Measurements from ENCODE around the gene KDELR1. TPM values are rescaled to one million over a fixed set of nuclear protein-coding genes. Genes with fewer than 3 reads are reported as not detected.

The KDELR1 gene
- total and polyA plus RNA-seq, 7 donors, result 37.0 to 71.0 (median 56.5) TPM

DNA sequence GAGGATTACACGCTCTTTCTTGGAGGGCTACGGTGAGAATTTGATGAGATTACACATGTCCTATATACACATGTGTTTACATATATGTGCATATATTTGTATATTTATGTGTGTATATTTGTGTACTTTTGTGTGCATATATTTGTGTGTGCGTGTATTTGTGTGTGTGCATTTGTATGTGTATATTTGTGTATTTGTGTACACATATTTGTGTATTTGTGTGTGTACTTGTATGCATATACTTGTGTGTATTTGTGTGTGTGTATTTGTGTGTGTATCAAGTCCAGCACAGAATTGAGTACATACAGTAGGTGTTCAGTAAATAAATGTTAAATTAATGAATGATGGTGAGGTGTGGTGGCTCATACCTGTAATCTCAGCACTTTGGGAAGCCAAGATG lies 29.4 kb downstream of the KDELR1 start:
- H3K4me3 ChIP-seq, result no peak overlapping the region

GRCh38 chr19:48359123-48359522 lies 32.2 kb downstream of the KDELR1 start:
- Histone ChIP-seq H3K27me3 (ENCODE audit: insufficient read depth in 3 of 3, low read length in 2 of 3) (no peaks in the 10 kb centered on the region), H3K4me3 (no peak overlapping the region), H3K36me3 (ENCODE audit: insufficient read depth in 1 of 2, low read depth in 1 of 2) (peaks cover 0 to 20% of the 10 kb centered on the region in 2 donors), H3K9me3 (no peaks in the 10 kb centered on the region), H3K4me1 (no peaks in the 10 kb centered on the region), H3K27ac (no peak overlapping the region)
- ATAC-seq, result no peak
- TF ChIP-seq, protein P1, sequence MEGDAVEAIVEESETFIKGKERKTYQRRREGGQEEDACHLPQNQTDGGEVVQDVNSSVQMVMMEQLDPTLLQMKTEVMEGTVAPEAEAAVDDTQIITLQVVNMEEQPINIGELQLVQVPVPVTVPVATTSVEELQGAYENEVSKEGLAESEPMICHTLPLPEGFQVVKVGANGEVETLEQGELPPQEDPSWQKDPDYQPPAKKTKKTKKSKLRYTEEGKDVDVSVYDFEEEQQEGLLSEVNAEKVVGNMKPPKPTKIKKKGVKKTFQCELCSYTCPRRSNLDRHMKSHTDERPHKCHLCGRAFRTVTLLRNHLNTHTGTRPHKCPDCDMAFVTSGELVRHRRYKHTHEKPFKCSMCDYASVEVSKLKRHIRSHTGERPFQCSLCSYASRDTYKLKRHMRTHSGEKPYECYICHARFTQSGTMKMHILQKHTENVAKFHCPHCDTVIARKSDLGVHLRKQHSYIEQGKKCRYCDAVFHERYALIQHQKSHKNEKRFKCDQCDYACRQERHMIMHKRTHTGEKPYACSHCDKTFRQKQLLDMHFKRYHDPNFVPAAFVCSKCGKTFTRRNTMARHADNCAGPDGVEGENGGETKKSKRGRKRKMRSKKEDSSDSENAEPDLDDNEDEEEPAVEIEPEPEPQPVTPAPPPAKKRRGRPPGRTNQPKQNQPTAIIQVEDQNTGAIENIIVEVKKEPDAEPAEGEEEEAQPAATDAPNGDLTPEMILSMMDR (IDR thresholded peaks at IDR 0.05), result no peak
- no peak for DNase-seq
- intact Hi-C loops (cut with DNase I), result no loop called here
- 91 to 93% (median 92%) methylated on average over 5 of the region's 5 CpGs for WGBS, 3 donors

More for the DNA sequence above, 29.4 kb downstream of the KDELR1 start:
- Histone ChIP-seq H3K27me3 (ENCODE audit: insufficient read depth in 3 of 3, low read length in 2 of 3) (no peaks in the 10 kb centered on the region), H3K36me3 (ENCODE audit: insufficient read depth in 1 of 2, low read depth in 1 of 2) (peaks cover 0 to 17% of the 10 kb centered on the region in 2 donors), H3K27ac (no peak overlapping the region), H3K4me1 (peaks cover 4% of the 10 kb centered on the region), H3K9me3 (no peaks in the 10 kb centered on the region)
- intact Hi-C loops (cut with DNase I), result no loop called here
- DNase-seq (no peak), ATAC-seq (no peak)
- TF ChIP-seq, protein P1 (IDR thresholded peaks at IDR 0.05), result no peak
- 95 to 97% (median 96%) methylated on average over 3 of the region's 3 CpGs for WGBS, 3 donors

- TF ChIP-seq, protein P1 (IDR thresholded peaks at IDR 0.05), result no peak
- 86 to 88% (median 87%) methylated on average over 12 of the region's 12 CpGs for WGBS, 3 donors
- intact Hi-C loops (cut with DNase I), result no loop called here
- ATAC-seq (no peak), DNase-seq (no peak)
- Histone ChIP-seq H3K9me3 (no peaks in the 10 kb centered on the region), H3K4me3 (no peak overlapping the region), H3K4me1 (no peaks in the 10 kb centered on the region), H3K36me3 (ENCODE audit: insufficient read depth in 1 of 2, low read depth in 1 of 2) (peaks cover 0 to 11% of the 10 kb centered on the region in 2 donors), H3K27ac (no peak overlapping the region), H3K27me3 (ENCODE audit: insufficient read depth in 3 of 3, low read length in 2 of 3) (no peaks in the 10 kb centered on the region)
Observed at GRCh38 chr19:48355365-48355954, 35.9 kb downstream of the KDELR1 start.

- ATAC-seq (no peak), DNase-seq (no peak)
- Histone ChIP-seq H3K4me1 (no peaks in the 10 kb centered on the region), H3K27me3 (ENCODE audit: insufficient read depth in 3 of 3, low read length in 2 of 3) (no peaks in the 10 kb centered on the region), H3K4me3 (no peak overlapping the region), H3K36me3 (ENCODE audit: insufficient read depth in 1 of 2, low read depth in 1 of 2) (peaks cover 0 to 3% of the 10 kb centered on the region in 2 donors), H3K9me3 (no peaks in the 10 kb centered on the region), H3K27ac (no peak overlapping the region)
- TF ChIP-seq, protein P1 (IDR thresholded peaks at IDR 0.05), result no peak
- intact Hi-C loops (cut with DNase I), result no loop called here
- 90% methylated on average over 15 of the region's 15 CpGs for WGBS, 3 donors
Observed at GRCh38 chr19:48354332-48354992, 36.9 kb downstream of the KDELR1 start.

All from psoas muscle (tissue), 8 donors.